ENCODE measurements around the gene E2F1.
A peak's percentile ranks its signal among the peaks of the same experiment; 100 is the strongest.
"Not testable (repeated sequence)": the region's sequence is repeated elsewhere in the genome, so short reads cannot be mapped to it uniquely, and the experiment has no call there.

The E2F1 gene

DNA sequence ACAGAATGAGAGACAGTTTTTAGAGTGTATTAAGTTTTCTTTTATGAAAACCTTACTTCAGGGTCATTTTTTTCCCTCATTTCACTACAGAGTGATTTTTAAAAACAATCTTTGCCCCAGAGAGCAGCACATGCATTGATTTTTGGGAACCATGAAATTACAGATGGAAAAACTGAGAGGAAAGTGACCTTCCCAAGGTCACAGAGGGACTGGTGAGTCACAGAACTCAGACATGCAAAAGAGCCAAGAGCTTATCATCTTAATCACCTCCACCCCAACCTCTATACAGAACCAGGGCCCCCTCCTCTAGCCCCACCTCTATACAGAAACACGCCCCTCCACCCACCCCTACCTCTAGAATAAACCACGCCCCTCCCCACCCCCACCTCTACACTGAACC lies 23.2 kb upstream of the E2F1 start:
- Histone ChIP-seq H3K4me3 (ENCODE audit: low read length) (no peak overlapping the region), H3K4me1 (ENCODE audit: insufficient read depth, low read length) (no peaks in the 10 kb centered on the region; the same call in 1 of the 2 replicates), H3K27me3 (ENCODE audit: insufficient read depth, low read length) (no peaks in the 10 kb centered on the region), H3K9ac (ENCODE audit: low read depth, low read length) (peak overlapping the region; percentile 36; the same call in 1 of the 2 replicates), H3K9me3 (ENCODE audit: insufficient read depth, low read depth, low read length) (no peaks in the 10 kb centered on the region), H3K36me3 (ENCODE audit: insufficient read depth, low read length) (no peaks in the 10 kb centered on the region), H3K27ac (ENCODE audit: low read depth, low read length) (no peak overlapping the region)
- 82% methylated on average over 2 of the region's 2 CpGs for WGBS

DNA sequence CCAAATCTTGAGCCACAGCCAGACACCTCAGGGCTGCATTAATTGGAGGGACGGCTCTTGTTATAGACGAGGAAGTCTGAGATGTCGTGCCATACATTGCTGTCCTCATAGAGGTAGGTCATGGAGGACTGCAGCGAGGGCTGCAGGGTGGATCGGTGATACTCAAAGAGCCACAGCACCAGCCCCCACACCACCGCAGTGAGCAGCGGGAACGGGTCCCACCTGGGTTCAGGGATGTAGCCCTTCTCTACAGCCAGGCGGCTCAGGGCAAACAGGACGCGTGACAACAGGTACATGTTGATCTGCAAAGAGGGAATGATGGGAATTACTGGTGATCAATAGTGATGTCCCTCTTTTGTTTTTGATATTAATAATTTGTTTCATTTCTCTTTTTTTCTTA lies 21.5 kb upstream of the E2F1 start:
- H3K9ac ChIP-seq (ENCODE audit: low read depth, low read length): no peak overlapping the region
- 91% methylated on average over 11 of the region's 11 CpGs for WGBS
- H3K9me3 ChIP-seq (ENCODE audit: insufficient read depth, low read depth, low read length): no peaks in the 10 kb centered on the region
- H3K4me1 ChIP-seq (ENCODE audit: insufficient read depth, low read length): no peaks in the 10 kb centered on the region; the same call in 1 of the 2 replicates
- no peaks in the 10 kb centered on the region for H3K27me3 ChIP-seq (ENCODE audit: insufficient read depth, low read length)
- H3K4me3 ChIP-seq (ENCODE audit: low read length): no peak overlapping the region
- H3K27ac ChIP-seq (ENCODE audit: low read depth, low read length): no peak overlapping the region
- H3K36me3 ChIP-seq (ENCODE audit: insufficient read depth, low read length): no peaks in the 10 kb centered on the region

DNA sequence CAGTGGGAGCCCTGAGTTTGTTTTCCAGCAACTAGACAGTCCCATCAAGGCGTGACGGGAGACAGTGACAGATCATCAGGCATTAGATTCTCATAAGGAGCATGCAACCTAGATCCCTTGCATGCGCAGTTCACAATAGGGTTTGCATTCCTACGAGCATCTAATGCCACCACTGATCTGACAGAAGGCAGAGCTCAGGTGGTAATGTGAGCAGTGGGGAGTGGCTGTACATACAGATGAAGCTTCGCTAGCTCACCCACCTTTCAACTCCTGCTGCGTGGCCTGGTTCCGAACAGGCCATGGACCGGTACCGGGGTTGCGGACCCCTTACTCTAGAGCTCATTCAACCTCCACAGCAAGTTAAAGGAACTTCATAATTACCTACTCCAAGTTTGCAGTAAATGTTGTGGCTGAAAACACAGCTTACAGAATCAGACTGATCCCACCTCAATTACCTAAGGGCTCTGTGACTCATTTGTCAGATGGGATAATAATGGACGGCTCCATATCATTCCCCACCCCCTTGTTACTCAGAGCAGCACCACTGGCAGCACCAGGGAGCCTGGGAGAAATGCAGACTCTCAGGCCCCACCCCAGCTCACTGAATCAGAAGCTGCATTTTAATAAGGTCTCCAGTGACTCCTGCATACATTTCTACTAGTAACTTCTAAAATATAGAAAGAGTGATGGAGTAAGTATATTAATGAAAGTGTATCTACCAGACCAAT lies 18.2 kb upstream of the E2F1 start:
- H3K9ac ChIP-seq (ENCODE audit: low read depth, low read length): no peak overlapping the region
- H3K4me3 ChIP-seq (ENCODE audit: low read length): no peak overlapping the region
- no peak overlapping the region for H3K27ac ChIP-seq (ENCODE audit: low read depth, low read length)
- no peaks in the 10 kb centered on the region for H3K4me1 ChIP-seq (ENCODE audit: insufficient read depth, low read length)
- no peaks in the 10 kb centered on the region for H3K9me3 ChIP-seq (ENCODE audit: insufficient read depth, low read depth, low read length)
- WGBS: 90% methylated on average over 11 of the region's 11 CpGs
- no peaks in the 10 kb centered on the region for H3K27me3 ChIP-seq (ENCODE audit: insufficient read depth, low read length)
- H3K36me3 ChIP-seq (ENCODE audit: insufficient read depth, low read length): no peaks in the 10 kb centered on the region

DNA sequence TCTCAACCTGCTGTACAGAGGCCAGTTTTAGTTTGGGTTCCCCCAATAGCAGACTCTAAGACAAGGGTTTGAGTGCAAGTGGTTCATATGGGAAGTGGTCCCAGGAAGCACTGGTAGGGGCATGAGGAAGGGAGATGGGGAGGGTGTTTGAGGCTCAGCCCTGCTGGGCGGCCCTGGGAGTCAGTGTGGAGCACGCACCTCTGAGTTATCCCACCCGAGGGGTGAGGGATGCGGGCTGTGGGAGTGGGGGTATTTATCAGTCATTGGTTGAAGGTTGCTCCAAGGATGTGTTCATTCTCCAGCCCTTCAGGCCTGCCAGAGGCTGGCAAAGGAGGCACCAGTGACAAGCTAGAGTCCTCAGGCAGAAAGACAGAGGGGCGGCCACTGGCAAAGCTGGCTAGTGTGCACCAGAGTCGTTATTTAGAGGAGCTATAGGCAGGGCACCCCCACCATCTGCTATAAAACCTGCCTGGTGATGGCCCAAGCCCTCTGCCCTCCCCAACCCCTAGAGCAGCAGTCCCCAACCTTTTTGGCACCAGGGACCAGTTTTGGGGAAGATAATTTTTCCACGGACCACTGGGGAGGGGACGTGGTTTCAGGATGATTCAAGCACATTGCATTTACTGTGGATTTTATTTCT lies 17.4 kb upstream of the E2F1 start:
- Histone ChIP-seq H3K27ac (ENCODE audit: low read depth, low read length) (no peak overlapping the region), H3K36me3 (ENCODE audit: insufficient read depth, low read length) (no peaks in the 10 kb centered on the region), H3K27me3 (ENCODE audit: insufficient read depth, low read length) (no peaks in the 10 kb centered on the region), H3K4me3 (ENCODE audit: low read length) (no peak overlapping the region), H3K4me1 (ENCODE audit: insufficient read depth, low read length) (no peaks in the 10 kb centered on the region), H3K9me3 (ENCODE audit: insufficient read depth, low read depth, low read length) (no peaks in the 10 kb centered on the region), H3K9ac (ENCODE audit: low read depth, low read length) (no peak overlapping the region)
- 91% methylated on average over 6 of the region's 8 CpGs for WGBS

DNA sequence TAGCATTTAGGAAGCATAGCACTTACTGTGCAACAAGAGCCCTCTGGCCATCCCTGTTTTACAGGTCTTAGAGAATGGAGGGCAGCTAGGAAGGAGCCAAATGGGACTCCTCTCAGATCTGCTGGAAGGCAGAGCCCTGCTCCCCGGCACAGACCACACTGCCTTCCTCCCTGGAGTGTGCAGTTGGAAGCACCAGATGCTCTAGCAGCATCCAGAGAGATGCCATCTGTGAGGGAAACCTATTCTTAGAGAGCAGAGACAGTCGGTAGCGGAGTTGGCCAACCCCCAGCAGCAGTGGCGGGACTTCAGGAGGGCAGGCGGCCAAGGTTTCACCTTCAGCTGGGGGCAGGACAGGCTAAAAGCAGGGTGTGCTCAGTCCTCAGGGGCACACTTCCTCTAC lies 16.7 kb upstream of the E2F1 start:
- Histone ChIP-seq H3K27ac (ENCODE audit: low read depth, low read length) (no peak overlapping the region), H3K9ac (ENCODE audit: low read depth, low read length) (no peak overlapping the region), H3K9me3 (ENCODE audit: insufficient read depth, low read depth, low read length) (0 out of 2 replicates have a peak, but pooled peaks cover 3% of the 10 kb centered on the region), H3K27me3 (ENCODE audit: insufficient read depth, low read length) (no peaks in the 10 kb centered on the region), H3K4me1 (ENCODE audit: insufficient read depth, low read length) (no peaks in the 10 kb centered on the region), H3K4me3 (ENCODE audit: low read length) (no peak overlapping the region), H3K36me3 (ENCODE audit: insufficient read depth, low read length) (no peaks in the 10 kb centered on the region)
- 95% methylated on average over 5 of the region's 5 CpGs for WGBS

DNA sequence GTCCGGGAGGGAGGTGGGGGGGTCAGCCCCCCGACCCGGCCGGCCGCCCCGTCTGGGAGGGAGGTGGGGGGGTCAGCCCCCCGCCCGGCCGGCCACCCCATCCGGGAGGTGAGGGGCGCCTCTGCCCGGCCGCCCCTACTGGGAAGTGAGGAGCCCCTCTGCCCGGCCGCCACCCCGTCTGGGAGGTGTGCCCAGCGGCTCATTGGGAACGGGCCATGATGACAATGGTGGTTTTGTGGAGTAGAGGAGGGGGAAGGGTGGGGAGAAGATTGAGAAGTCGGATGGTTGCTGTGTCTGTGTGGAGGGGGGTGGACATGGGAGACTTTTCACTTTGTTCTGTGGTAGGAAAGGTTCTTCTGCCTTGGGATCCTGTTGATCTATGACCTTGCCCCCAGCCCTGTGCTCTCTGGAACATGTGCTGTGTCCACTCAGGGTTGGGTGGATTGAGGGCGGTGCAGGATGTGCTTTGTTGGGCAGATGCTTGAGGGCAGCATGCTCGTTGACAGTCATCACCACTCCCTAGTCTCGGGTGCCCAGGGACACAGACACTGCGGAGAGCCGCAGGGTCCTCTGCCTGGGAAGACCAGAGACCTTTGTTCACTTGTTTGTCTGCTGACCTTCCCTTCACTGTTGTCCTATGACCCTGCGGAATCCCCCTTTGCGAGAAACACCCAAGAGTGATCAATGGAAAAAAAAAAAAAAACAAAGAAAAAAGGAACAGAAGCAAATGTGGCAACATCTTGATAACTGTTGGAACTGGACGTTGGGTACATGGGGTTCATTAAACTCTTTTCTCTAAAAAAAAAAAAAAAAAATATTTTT lies 15.7 kb upstream of the E2F1 start:
- Histone ChIP-seq H3K9me3 (ENCODE audit: insufficient read depth, low read depth, low read length) (0 out of 2 replicates have a peak, but pooled peaks cover 3% of the 10 kb centered on the region), H3K27me3 (ENCODE audit: insufficient read depth, low read length) (no peaks in the 10 kb centered on the region)
- WGBS: 94% methylated on average over 26 of the region's 27 CpGs

DNA sequence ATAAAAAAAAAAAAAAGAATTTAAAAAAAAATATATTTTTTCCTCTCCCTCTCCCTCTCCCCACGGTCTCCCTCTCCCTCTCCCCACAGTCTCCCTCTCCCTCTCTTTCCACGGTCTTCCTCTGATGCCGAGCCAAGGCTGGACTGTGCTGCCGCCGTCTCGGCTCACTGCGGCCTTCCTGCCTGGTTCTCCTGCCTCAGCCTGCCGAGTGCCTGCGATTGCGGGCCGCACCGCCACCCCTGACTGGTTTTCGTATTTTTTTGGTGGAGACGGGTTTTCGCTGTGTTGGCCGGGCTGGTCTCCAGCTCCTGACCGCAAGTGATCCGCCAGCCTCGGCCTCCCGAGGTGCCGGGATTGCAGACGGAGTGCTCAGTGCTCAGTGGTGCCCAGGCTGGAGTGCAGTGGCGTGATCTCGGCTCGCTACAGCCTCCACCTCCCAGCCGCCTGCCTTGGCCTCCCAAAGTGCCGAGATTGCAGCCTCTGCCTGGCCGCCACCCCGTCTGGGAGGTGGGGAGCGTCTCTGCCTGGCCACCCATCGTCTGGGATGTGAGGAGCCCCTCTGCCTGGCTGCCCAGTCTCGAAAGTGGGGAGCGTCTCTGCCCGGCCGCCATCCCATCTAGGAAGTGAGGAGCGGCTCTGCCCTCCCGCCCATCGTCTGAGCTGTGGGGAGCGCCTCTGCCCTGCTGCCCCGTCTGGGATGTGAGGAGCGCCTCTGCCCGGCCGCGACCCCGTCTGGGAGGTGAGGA lies 14.7 kb upstream of the E2F1 start:
- H3K9ac ChIP-seq (ENCODE audit: low read depth, low read length); H3K9me3 ChIP-seq (ENCODE audit: insufficient read depth, low read depth, low read length); H3K27me3 ChIP-seq (ENCODE audit: insufficient read depth, low read length); H3K4me1 ChIP-seq (ENCODE audit: insufficient read depth, low read length); H3K27ac ChIP-seq (ENCODE audit: low read depth, low read length); H3K4me3 ChIP-seq (ENCODE audit: low read length); H3K36me3 ChIP-seq (ENCODE audit: insufficient read depth, low read length): not testable (repeated sequence)
- 96% methylated on average over 44 of the region's 45 CpGs for WGBS

More for the DNA sequence above, 15.7 kb upstream of the E2F1 start:
- Histone ChIP-seq H3K27ac (ENCODE audit: low read depth, low read length) (no peak overlapping the region), H3K4me3 (ENCODE audit: low read length) (no peak overlapping the region), H3K4me1 (ENCODE audit: insufficient read depth, low read length) (no peaks in the 10 kb centered on the region), H3K36me3 (ENCODE audit: insufficient read depth, low read length) (no peaks in the 10 kb centered on the region), H3K9ac (ENCODE audit: low read depth, low read length) (no peak overlapping the region)

DNA sequence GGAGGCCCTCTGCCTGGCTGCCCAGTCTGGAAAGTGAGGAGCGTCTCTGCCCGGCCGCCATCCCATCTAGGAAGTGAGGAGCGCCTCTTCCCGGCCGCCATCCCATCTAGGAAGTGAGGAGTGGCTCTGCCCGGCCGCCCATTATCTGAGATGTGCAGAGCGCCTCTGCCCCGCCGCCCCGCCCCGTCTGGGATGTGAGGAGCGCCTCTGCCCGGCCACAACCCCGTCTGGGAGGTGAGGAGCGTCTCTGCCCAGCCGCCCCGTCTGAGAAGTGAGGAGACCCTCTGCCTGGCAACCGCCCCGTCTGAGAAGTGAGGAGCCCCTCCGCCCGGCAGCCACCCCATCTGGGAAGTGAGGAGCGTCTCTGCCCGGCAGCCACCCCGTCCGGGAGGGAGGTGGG lies 12.8 kb upstream of the E2F1 start:
- WGBS: 94% methylated on average over 19 of the region's 27 CpGs
- H3K4me3 ChIP-seq (ENCODE audit: low read length); H3K27ac ChIP-seq (ENCODE audit: low read depth, low read length); H3K27me3 ChIP-seq (ENCODE audit: insufficient read depth, low read length); H3K9me3 ChIP-seq (ENCODE audit: insufficient read depth, low read depth, low read length); H3K36me3 ChIP-seq (ENCODE audit: insufficient read depth, low read length); H3K4me1 ChIP-seq (ENCODE audit: insufficient read depth, low read length); H3K9ac ChIP-seq (ENCODE audit: low read depth, low read length): not testable (repeated sequence)

DNA sequence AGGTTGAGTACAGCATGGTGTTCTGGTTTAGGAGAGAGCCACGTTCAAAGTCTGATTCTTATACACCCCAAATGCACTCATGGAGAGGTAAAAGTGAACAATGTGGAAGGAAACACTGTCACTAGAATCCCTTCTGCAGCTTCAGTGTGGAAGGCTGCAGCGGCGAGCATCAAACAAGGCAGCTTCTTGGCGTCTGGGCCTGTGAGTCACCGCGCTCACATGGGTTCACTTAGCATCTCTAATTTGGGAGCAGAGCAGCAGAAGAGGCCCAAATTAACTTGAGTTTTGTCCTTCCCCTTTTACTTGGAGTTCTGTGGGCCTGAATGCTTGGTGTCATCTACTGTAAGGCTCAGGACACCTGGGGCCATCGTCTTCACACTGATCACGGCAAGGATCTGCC lies 10.9 kb upstream of the E2F1 start:
- no peak overlapping the region for H3K27ac ChIP-seq (ENCODE audit: low read depth, low read length)
- H3K9ac ChIP-seq (ENCODE audit: low read depth, low read length): no peak overlapping the region
- H3K27me3 ChIP-seq (ENCODE audit: insufficient read depth, low read length): no peaks in the 10 kb centered on the region
- H3K9me3 ChIP-seq (ENCODE audit: insufficient read depth, low read depth, low read length): 0 out of 2 replicates have a peak, but pooled peaks cover 3% of the 10 kb centered on the region
- H3K4me3 ChIP-seq (ENCODE audit: low read length): no peak overlapping the region
- 83% methylated on average over 8 of the region's 8 CpGs for WGBS
- peaks cover 17% of the 10 kb centered on the region for H3K4me1 ChIP-seq (ENCODE audit: insufficient read depth, low read length)
- no peaks in the 10 kb centered on the region for H3K36me3 ChIP-seq (ENCODE audit: insufficient read depth, low read length)

DNA sequence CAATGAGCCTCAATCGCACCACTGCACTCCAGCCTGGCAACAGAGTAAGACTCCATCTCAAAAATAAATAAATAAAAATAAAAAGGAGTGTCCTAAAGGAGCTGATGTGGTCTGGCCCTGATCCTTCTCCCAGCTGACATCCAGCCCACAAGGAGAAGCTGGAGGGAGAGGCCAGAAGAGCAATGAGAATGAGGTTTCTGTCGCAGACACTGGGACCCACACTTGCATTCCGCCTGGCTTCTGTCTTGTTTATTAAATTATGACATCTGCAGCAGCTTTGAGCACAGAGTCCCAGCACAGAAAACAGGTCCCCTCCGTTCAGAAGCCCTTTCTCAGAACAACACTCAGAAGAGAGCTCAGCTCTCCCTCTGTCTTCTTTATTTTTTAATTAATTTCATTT lies 10.3 kb upstream of the E2F1 start:
- Histone ChIP-seq H3K9ac (ENCODE audit: low read depth, low read length) (no peak overlapping the region), H3K27me3 (ENCODE audit: insufficient read depth, low read length) (no peaks in the 10 kb centered on the region), H3K36me3 (ENCODE audit: insufficient read depth, low read length) (no peaks in the 10 kb centered on the region), H3K27ac (ENCODE audit: low read depth, low read length) (no peak overlapping the region), H3K4me1 (ENCODE audit: insufficient read depth, low read length) (peaks cover 17% of the 10 kb centered on the region), H3K9me3 (ENCODE audit: insufficient read depth, low read depth, low read length) (0 out of 2 replicates have a peak, but pooled peaks cover 3% of the 10 kb centered on the region), H3K4me3 (ENCODE audit: low read length) (no peak overlapping the region)
- 85% methylated on average over 4 of the region's 4 CpGs for WGBS
